Activated CD4-positive, CD25-positive, alpha-beta regulatory T cell treated with anti-CD3 and anti-CD28 coated beads, Interleukin-2, amount 50 U/mL, for 72 hours (primary cell): ENCODE measurements around the gene CPB1.

Source experiments
- DNase-seq: peaks from one replicate; pipeline ENCODE4 v3.0.0; 2021

Gene CPB1

GRCh38 chr3:148884261-148884660 lies 56.6 kb downstream of the CPB1 start:
- no peak for DNase-seq

GRCh38 chr3:148889828-148890227 lies 62.2 kb downstream of the CPB1 start:
- no peak for DNase-seq

- DNase-seq, result no peak
Observed at GRCh38 chr3:148896062-148896461, 68.5 kb downstream of the CPB1 start.

GRCh38 chr3:148901987-148902791 lies 74.6 kb downstream of the CPB1 start:
- no peak for DNase-seq

GRCh38 chr3:148903022-148903442 lies 75.4 kb downstream of the CPB1 start:
- no peak for DNase-seq

GRCh38 chr3:148903941-148904340 lies 76.3 kb downstream of the CPB1 start:
- DNase-seq, result no peak

- no peak for DNase-seq
Observed at GRCh38 chr3:148906667-148907066, 79.1 kb downstream of the CPB1 start.
